ENCODE measurements around the gene UGT1A3.

UGT1A3 gene

GRCh38 chr2:233794128-233794658 is 65.4 kb downstream of the UGT1A3 start:
- TF ChIP-seq EP300 (IDR thresholded peaks at IDR 0.05; ENCODE audit: borderline replicate concordance) = no peak
- TF ChIP-seq NFIC (IDR thresholded peaks at IDR 0.05) = no peak
- no peak for TF ChIP-seq ZBTB7A (IDR thresholded peaks at IDR 0.05; ENCODE audit: low read depth)
- no peak for TF ChIP-seq MAX (IDR thresholded peaks at IDR 0.05)
- TF ChIP-seq RAD21 (IDR thresholded peaks at IDR 0.05; ENCODE audit: low read depth) = no peak
- no peak for TF ChIP-seq TAF1 (IDR thresholded peaks at IDR 0.05; ENCODE audit: low read depth)

DNA sequence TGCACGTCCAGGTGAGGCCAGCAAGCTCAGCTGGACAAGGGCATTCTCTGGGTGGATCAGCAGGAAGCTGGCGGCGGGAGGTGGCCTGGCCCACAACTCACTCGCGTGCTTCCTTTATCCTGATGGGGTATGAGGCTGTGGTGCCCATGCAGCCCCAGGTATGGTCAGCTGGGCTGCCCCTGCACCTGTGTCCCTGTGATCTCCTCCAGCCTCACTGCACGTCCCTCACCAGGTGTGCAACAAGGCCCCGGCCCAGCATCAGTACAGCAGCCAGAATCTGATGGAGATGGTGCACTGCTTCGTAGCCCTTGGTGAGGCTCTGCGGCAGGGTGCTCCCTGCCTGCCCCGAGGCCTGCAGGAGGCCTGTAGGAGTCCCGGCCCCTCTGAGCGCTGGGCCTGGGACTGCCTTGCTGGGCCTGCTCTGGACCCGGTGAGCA is 66.9 kb downstream of the UGT1A3 start:
- TF ChIP-seq TCF12 (IDR thresholded peaks at IDR 0.05; ENCODE audit: low read depth) = no peak
- TF ChIP-seq, protein P1, sequence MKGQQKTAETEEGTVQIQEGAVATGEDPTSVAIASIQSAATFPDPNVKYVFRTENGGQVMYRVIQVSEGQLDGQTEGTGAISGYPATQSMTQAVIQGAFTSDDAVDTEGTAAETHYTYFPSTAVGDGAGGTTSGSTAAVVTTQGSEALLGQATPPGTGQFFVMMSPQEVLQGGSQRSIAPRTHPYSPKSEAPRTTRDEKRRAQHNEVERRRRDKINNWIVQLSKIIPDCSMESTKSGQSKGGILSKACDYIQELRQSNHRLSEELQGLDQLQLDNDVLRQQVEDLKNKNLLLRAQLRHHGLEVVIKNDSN (IDR thresholded peaks at IDR 0.05) = no peak
- no peak for TF ChIP-seq TAF1 (IDR thresholded peaks at IDR 0.05; ENCODE audit: low read depth)
- no peak for TF ChIP-seq MAX (IDR thresholded peaks at IDR 0.05)
- TF ChIP-seq EP300 (IDR thresholded peaks at IDR 0.05; ENCODE audit: borderline replicate concordance) = no peak
- TF ChIP-seq EGR1 (IDR thresholded peaks at IDR 0.05) = no peak
- no peak for TF ChIP-seq NFIC (IDR thresholded peaks at IDR 0.05)
- TF ChIP-seq, protein P2, sequence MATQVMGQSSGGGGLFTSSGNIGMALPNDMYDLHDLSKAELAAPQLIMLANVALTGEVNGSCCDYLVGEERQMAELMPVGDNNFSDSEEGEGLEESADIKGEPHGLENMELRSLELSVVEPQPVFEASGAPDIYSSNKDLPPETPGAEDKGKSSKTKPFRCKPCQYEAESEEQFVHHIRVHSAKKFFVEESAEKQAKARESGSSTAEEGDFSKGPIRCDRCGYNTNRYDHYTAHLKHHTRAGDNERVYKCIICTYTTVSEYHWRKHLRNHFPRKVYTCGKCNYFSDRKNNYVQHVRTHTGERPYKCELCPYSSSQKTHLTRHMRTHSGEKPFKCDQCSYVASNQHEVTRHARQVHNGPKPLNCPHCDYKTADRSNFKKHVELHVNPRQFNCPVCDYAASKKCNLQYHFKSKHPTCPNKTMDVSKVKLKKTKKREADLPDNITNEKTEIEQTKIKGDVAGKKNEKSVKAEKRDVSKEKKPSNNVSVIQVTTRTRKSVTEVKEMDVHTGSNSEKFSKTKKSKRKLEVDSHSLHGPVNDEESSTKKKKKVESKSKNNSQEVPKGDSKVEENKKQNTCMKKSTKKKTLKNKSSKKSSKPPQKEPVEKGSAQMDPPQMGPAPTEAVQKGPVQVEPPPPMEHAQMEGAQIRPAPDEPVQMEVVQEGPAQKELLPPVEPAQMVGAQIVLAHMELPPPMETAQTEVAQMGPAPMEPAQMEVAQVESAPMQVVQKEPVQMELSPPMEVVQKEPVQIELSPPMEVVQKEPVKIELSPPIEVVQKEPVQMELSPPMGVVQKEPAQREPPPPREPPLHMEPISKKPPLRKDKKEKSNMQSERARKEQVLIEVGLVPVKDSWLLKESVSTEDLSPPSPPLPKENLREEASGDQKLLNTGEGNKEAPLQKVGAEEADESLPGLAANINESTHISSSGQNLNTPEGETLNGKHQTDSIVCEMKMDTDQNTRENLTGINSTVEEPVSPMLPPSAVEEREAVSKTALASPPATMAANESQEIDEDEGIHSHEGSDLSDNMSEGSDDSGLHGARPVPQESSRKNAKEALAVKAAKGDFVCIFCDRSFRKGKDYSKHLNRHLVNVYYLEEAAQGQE (IDR thresholded peaks at IDR 0.05; ENCODE audit: low read depth) = no peak
- no peak for TF ChIP-seq YY1 (IDR thresholded peaks at IDR 0.05; ENCODE audit: low read depth)
- TF ChIP-seq CREB1 (IDR thresholded peaks at IDR 0.05; ENCODE audit: low read depth) = no peak
- TF ChIP-seq FOXM1 (IDR thresholded peaks at IDR 0.05; ENCODE audit: borderline replicate concordance, low read depth) = no peak
- TF ChIP-seq RAD21 (IDR thresholded peaks at IDR 0.05; ENCODE audit: low read depth) = no peak

DNA sequence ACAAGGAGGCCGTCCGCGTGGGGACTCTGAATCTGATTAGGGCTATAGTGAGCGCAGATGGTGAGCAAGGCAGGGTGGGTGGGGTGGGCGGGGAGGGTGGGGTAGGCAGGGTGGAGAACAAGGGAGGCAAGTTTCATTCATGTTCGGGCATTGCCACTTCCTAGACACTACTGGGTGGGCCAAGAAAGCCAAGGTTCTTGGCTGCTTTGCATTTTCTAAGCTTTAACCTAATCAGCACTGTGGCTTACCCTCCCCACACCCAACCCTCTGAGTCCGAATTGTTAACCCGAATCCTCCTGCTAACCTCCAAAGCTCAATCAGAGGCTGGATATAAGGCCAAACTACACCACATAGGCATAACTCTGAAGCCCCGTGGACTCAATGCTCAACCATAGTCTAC is 67.4 kb downstream of the UGT1A3 start:
- TF ChIP-seq EGR1 (IDR thresholded peaks at IDR 0.05) = no peak

GRCh38 chr2:233798335-233799086 is 69.7 kb downstream of the UGT1A3 start:
- TF ChIP-seq EGR1 (IDR thresholded peaks at IDR 0.05) (no peak), EP300 (IDR thresholded peaks at IDR 0.05; ENCODE audit: borderline replicate concordance) (no peak), TEAD4 (IDR thresholded peaks at IDR 0.05) (no peak), CEBPB (IDR thresholded peaks at IDR 0.05) (no peak), CREB1 (IDR thresholded peaks at IDR 0.05; ENCODE audit: low read depth) (no peak), MAX (IDR thresholded peaks at IDR 0.05) (no peak), RAD21 (IDR thresholded peaks at IDR 0.05; ENCODE audit: low read depth) (no peak), YY1 (IDR thresholded peaks at IDR 0.05; ENCODE audit: low read depth) (no peak), ZBTB7A (IDR thresholded peaks at IDR 0.05; ENCODE audit: low read depth) (no peak), FOXM1 (IDR thresholded peaks at IDR 0.05; ENCODE audit: borderline replicate concordance, low read depth) (no peak), TAF1 (IDR thresholded peaks at IDR 0.05; ENCODE audit: low read depth) (no peak), NFIC (IDR thresholded peaks at IDR 0.05) (no peak), TCF12 (IDR thresholded peaks at IDR 0.05; ENCODE audit: low read depth) (no peak)
- TF ChIP-seq, protein P1 (IDR thresholded peaks at IDR 0.05) = no peak
- TF ChIP-seq, protein P2 (IDR thresholded peaks at IDR 0.05; ENCODE audit: low read depth) = no peak

DNA sequence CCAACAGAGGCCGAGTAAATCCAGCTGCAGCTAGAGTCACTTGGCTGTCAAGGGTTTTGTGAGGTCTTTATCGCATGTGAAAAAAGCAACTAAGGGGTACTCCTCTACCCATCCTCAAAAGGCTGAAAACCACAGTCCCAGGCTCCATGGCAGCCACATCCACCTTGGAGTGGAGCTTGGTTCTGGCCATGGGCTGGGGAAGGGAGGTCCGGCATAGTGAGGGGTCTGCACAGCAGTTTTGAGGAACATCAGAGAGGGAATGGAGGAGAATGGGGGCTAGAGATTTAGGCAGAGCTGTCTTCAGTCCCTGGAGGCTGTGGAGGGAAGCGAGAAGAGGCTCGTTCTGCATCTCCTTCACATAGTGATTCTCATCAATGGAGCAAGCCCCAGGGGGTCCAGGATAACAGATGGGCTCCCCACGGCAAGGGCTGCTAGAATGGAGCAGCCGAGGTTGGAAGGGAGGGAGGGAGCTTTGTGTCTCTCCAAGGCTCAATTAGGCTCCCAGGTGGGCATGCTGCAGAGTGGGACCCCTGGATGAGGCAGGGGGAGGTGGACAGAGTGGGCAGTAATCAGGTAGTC is 70.3 kb downstream of the UGT1A3 start:
- no peak for TF ChIP-seq TCF12 (IDR thresholded peaks at IDR 0.05; ENCODE audit: low read depth)
- no peak for TF ChIP-seq TAF1 (IDR thresholded peaks at IDR 0.05; ENCODE audit: low read depth)
- no peak for TF ChIP-seq EP300 (IDR thresholded peaks at IDR 0.05; ENCODE audit: borderline replicate concordance)
- no peak for TF ChIP-seq NFIC (IDR thresholded peaks at IDR 0.05)
- TF ChIP-seq YY1 (IDR thresholded peaks at IDR 0.05; ENCODE audit: low read depth) = no peak
- no peak for TF ChIP-seq TEAD4 (IDR thresholded peaks at IDR 0.05)
- no peak for TF ChIP-seq RAD21 (IDR thresholded peaks at IDR 0.05; ENCODE audit: low read depth)
- no peak for TF ChIP-seq FOXM1 (IDR thresholded peaks at IDR 0.05; ENCODE audit: borderline replicate concordance, low read depth)
- TF ChIP-seq, protein P2 (IDR thresholded peaks at IDR 0.05; ENCODE audit: low read depth) = no peak
- no peak for TF ChIP-seq EGR1 (IDR thresholded peaks at IDR 0.05)
- TF ChIP-seq MAX (IDR thresholded peaks at IDR 0.05) = no peak
- TF ChIP-seq CEBPB (IDR thresholded peaks at IDR 0.05) = no peak
- TF ChIP-seq, protein P1 (IDR thresholded peaks at IDR 0.05) = no peak
- TF ChIP-seq ZBTB7A (IDR thresholded peaks at IDR 0.05; ENCODE audit: low read depth) = no peak
- no peak for TF ChIP-seq CREB1 (IDR thresholded peaks at IDR 0.05; ENCODE audit: low read depth)
